HG03432 (cell line): ENCODE results near the gene TBC1D22A.
"Not testable (repeated sequence)": the region's sequence is repeated elsewhere in the genome, so short reads cannot be mapped to it uniquely, and the experiment has no call there.

Experiments
- ATAC-seq: cut with Tn5 transposase; IDR thresholded peaks from one replicate; pipeline ENCODE4 v1.9.1; 2021; ENCODE audit warnings: mild to moderate bottlenecking, moderate library complexity; ENCODE audit not compliant: unreplicated experiment

TBC1D22A gene

DNA sequence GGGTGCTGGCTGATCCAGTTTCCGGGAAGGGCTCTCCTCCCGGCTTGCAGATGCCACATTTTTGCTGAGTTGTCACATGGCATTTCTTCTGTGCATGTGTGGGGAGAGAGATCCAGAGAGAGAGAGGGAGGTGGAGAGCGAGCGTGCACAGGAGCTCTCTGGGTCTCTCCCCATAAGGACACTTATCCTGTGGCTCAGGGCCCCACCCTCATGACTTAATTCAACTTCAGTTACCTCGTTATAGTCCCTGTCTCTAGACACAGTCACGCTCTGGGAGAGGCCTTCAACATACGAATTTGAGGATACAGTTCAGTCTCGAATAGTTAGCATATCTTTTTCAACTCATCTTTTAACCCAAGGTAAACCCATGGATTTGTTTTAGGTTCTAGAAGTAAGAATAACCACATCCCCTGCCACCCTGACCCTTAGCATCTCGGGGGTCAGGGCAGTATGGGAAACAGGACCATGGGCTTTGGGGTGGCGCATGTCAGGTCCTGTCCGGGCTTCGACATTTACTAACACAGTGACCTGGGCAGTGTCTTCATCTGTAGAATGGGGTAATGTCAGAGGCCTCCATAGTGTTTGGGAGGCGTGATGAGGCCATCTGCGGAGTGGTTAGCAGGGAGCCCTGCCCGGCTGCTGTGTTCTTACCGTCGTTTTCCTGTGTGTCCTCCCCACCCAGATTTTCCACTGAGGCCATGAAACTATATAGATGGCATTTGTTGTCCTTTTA, 46.9 kb downstream of the TBC1D22A start:
- ATAC-seq: no peak

DNA sequence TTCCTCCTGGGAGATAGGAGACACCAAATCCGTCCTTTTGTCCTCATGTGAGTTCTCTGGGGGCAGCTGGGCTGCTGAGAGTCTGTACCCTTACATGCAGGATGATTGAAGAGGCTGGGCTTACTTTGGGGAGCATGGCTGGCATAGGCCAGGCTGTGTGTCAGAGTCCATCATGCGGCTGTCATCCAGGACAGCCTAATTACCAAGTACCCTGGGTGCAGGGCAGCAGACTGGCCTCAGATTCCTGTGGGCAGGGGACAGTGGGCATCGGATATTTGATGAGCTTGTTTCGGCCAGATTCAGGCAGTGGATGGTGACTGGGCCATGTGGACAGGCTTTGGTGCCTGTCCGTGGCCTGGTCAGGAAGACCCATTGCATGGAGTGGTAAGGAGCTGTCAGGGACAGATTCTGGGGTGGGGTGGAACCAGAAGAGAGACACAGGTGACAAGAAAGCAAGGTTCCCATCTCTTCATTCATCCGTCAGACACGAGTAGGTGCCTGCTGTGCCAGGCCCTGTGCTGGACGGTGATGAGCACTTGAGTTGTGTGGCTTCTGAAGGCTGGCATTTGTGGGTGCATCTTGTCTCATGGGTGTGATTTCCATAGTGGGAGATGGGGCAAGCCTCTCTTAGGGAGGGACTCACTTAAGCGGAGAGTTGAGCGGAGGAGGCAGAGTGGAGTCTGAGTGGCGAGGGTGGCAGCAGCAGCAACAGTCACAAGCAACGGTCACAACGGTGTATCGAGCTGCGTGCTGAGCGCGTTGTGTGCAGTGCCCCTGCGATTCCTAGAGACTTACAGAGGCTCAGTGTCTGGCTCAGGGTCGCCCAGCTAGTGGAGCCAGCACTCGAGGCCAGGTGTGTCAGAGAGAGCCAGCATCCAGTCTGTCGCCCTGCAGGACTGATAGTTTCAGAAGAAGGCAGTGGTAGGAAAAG, 48.7 kb downstream of the TBC1D22A start:
- no peak for ATAC-seq

- no peak for ATAC-seq
Measured at GRCh38 chr22:46812034-46812605, 49.7 kb downstream of the TBC1D22A start.

GRCh38 chr22:46812788-46813187, 50.3 kb downstream of the TBC1D22A start:
- ATAC-seq: no peak

DNA sequence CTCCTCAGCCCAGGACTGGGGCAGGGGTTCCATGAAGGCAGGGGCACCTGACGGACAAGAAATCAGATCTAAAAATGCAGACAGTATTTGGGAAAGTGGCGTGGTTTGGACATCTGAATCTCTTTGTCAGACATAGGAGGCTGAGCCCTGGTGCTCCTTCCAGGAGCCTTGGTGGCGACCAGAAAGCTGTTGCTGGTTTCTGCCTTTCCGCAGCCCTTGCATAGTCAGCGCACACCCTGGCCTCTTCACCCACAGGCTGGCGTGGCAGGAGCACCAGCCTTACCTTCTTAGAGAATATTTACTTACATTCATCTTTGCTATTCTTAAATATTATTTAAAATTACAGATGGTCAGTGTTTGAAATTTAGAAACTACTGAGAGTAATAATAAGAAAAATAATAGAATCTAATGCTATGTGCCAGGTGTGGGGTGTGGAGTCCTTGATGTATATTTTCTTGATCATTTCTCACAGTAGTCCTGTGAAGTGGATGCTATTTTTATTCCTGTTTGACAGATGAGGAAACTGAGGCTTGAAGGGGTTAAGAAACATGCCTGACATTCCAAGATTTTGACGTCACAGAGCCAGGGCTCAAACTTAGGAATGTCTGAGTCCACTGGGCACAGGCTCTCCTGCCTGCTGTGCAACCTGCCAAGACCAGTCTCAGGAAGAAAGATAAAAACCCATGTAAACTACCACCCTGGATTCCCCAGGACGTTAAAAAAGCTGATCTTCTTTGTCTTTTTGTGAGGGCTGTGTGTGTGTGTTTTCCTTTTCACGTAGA, 51.6 kb downstream of the TBC1D22A start:
- ATAC-seq: no peak

DNA sequence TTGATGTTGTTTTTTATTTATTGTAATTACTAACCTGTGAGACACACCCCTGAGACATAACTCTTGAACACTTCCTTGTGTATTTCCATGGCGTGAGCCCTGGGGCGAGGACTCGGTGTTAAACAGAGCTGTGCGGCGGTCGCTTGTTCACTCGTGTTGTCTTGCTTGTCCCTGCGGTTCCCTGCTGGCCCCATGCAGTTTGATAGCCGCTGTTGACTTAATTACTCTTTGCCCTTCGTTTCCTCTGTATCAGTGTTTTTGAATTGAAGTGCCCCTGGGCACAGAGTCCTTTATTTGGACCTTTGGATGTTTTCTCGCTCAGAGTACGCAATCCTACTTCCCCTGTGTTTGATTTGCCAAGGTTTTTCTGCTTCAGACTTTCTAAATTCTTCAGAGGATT, 52.7 kb downstream of the TBC1D22A start:
- no peak for ATAC-seq

DNA sequence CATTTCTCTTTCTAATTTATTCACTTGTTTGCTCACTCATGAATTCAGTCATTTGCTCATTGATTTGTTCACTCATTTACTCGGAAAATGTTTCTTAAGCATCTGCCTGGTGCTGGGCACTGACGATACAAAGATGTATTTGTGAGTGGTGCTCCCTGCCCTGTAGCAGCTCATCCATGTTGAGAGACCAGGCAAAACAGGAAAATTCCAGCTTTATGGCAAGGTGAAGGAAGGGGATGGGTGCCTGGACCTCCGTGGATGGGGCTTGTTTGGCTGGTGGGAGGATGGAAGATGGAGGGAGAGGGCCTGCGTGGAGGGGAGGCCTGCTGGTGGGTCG, 53.1 kb downstream of the TBC1D22A start:
- no peak for ATAC-seq

DNA sequence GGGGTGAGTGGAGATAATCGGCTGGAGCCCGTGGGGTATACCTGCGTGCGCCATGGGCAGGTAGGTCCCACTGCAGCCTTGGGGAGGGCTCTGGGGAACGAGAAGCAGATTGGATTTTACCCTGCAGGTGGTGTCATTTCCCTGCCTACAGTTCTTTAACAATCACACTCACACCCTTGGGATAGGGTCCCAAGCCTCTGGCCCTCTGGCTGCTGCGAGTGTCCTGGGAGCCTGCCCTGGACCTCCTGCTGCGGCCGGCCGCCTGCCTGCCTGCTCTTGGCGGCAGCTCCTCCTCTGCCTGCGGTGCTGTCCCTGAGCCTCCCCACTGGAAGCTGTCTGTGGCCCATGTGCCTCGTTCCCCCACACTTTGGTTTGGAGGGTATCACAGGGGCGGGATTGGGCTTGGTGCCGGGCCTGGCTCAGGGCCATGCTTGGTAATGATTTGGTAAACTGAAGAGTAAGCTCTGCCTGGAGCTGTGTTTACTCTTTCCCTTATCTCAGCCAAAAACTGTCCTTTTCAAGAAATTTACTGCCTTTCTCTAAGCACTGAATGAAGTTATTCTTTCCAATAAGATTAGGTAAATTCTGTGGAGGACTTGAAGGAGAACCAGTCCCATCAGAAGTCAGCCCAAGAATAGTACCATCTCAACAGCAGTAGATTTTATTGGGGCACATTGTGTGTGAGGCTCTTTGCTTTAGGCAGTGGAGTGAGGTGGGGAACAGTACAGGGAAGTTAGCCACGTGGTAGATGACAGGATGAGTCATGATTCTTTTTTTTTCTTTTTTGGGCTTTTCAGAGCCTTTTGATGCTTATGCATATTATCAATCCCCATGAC, 53.7 kb downstream of the TBC1D22A start:
- ATAC-seq: no peak

GRCh38 chr22:46817390-46817789, 54.9 kb downstream of the TBC1D22A start:
- not testable (repeated sequence) for ATAC-seq

DNA sequence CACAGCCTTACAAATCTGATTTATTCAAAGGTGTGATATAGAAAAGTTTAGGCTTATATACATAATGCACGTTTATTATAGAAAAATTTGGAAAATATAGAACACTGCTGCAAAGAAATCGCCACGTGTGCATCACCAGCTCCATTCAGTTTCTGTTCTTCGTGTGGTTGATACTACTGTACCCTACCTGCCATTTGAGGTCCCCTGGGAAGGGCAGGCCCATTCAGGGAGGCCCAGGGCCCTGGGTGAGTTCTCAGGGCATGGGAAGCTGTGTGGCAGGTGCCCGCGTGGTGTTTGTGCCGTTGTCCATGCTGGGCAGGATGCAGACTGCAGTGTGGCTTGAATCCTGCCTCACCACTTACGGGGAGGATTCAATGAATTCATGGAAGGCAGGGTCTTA, 60.8 kb downstream of the TBC1D22A start:
- no peak for ATAC-seq

GRCh38 chr22:46823654-46824053, 61.2 kb downstream of the TBC1D22A start:
- ATAC-seq: no peak

GRCh38 chr22:46824344-46824909, 62.0 kb downstream of the TBC1D22A start:
- ATAC-seq: no peak

DNA sequence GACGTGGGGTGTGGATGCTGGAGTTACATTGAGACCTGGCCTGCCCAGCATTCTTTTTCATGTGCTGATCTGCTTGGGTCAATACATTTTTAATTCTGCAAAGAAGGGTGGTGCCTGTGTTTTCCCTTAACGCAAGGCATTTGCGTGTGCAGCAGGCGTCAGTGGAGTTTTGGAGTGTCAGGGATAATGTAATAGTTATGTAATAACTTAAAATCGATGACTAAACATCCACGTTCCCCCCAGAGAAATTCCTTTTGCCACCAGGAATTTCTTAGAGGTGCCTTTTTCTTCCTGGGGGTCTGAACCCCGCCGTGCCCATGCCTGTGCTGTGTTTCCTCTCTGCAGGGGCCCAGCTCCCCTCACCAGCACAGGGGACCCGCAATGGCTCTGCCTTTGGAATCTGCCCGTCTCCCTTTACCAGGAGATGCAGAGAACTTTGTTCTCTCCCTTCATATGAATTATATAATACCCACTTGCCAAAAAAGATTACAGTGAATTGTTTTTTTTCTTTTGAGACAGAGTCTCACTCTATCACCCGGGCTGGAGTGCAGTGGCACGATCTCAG, 62.6 kb downstream of the TBC1D22A start:
- no peak for ATAC-seq

DNA sequence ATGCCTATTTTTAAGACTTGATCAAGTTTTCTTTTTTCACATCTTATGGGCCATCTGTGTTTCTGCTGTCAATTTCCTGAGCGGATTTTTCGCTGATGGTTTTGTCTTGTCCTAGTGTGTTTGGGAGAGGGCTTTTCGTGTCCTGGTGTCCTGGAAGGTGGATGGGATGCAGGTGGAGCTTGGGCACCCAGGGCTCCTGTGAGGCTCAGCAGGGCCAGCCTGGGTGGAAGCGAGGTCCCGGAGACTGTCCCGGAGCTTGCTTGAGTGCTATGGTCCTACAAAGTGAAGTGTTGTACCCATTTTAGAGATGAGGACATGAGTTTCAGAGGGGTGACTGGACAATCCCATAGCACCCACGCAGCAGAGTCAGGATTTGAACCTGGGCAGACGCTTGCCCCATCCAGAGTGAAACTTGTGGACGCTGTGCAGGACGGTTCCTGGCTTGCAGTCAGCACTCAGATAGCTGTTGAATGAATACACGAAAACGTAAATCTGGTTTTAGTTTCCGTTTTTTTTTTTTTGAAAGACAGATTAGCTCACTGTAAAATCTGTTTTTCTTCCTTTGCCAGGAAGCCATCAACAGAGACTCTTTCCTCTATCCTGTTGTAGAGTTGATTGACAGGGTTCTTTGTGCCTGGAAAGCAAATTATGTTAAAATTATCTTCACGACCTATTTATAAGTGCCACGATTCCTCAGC, 64.1 kb downstream of the TBC1D22A start:
- ATAC-seq: no peak

- no peak for ATAC-seq
Measured at GRCh38 chr22:46827136-46827780, 64.8 kb downstream of the TBC1D22A start.

- no peak for ATAC-seq
Measured at GRCh38 chr22:46827781-46828180, 65.3 kb downstream of the TBC1D22A start.

DNA sequence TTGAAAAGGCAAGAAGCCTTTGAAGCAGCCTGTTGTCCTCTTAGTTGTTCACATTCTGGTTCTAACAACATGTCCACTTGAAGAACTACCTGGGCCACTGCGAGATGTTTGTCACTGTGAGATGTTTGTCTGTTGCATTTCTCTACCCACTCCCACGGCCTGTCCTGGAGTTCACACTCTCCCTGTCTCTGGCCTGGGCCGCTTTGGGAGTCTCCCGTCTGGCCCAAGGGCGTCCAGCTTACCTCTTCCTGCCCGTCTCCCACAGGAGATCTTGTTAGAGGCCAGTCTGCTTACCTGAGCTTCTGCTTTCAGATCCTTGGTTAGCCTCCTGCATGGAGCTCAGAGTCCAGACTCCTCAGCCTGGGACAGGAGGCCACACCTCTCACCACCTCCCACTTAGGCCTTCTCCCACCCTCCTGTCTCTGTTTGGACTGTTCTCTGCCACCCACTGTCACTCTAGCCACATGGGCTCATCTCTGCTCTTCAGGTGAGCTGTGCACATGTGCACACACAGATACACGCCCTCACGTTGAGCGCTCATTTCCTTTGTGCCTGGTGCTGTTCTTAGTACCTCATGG, 66.0 kb downstream of the TBC1D22A start:
- no peak for ATAC-seq
